M059J (cell line): Measurements from ENCODE around the gene ZNF445. TPM values are rescaled to one million over a fixed set of nuclear protein-coding genes. Genes with fewer than 3 reads are reported as not detected.
"Not testable (repeated sequence)": the region's sequence is repeated elsewhere in the genome, so short reads cannot be mapped to it uniquely, and the experiment has no call there.

Source experiments
- DNase-seq: peaks from one replicate; pipeline ENCODE4 v3.0.0-alpha.2; 2012; ENCODE audit warnings: low read depth
- total RNA-seq: library from RNA; depleted of rRNA; stranded (reverse); fragments of >200 nt; shearing (Covaris generic); gene quantifications from 2 replicates; pipeline ENCODE4 v1.2.3, GENCODE V29; 2014; rRNA removed

ZNF445 gene
- total RNA-seq, result 2.9 and 5.7 TPM in 2 replicates

DNA sequence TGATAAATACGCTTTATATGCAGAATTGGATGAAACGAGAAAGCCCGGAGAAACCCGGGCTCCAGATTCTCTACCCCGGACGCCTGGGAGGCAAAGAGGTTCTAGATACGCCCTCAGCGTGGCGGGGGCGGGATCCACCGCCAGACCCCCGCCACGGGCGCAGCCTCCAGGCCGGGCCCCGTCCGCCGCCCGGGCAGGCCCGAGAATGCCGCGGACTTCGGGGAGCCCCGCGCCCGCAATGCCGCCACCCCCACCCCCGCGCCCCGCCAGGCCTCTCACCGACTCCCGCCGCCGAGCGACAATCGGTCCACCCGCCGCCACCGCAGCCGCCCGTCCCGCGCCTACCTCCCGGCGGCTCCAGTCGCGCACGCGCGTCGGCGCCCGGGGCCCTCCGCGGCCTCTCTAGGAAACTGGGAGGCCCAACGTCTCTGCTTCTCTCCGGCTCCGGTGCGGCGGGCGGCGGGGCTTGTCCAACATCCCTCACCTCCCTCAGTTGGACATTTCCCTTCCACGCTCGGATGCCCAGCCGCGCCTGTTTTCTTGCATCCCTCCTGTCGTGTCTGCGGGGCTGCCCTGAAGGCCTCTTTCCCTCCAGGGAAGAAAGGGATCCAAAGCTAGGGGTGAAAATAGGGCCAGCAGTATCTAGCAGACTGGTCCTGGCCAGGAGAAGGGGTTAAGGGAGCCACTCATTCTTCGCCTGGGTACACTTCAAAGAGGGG, at the start of gene ZNF445:
Gene ZNF445 (minus strand): TSS at position 359 of the 719 bp plus-strand sequence. CDS start 22,121 bp downstream, outside the sequence.
- peak; percentile 69 for DNase-seq

DNA sequence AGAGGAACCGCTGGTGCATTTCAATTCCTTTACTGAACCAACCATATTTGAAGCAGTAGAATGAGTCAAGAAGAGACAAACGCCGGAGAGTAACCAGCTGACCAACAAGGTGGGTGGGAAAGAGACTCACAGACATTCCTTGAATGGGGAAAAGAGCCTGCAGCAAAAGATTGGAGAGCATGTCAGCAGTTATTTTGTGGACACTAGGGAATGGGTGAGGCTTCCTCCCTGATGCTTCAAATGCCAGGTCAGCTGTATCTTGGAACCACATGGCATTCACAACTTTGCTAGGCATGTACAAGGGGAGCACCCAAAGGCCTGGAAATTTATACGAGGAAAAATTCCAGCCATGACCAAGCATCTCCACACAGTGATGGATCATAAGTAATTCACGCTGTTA, 47.6 kb upstream of the ZNF445 start:
- no peak for DNase-seq

DNA sequence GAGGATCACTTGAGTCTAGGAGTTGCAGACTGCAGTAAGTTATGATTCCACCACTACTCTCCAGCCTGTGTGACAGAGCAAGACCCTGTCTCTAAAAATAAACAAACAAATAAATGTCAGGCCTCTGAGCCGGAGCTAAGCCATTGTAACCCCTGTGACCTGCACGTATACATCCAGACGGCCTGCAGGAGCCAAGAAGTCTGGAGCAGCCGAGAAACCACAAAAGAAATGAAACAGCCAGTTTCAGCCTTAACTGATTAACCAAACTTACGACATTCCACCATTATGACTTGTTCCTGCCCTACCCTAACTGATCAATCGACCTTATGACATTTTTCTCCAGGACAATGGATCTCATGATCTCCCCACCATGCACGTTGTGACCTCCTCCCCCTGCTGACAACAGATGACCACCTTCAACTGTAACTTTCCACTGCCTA, 45.0 kb upstream of the ZNF445 start:
- peak; percentile 2 for DNase-seq

DNA sequence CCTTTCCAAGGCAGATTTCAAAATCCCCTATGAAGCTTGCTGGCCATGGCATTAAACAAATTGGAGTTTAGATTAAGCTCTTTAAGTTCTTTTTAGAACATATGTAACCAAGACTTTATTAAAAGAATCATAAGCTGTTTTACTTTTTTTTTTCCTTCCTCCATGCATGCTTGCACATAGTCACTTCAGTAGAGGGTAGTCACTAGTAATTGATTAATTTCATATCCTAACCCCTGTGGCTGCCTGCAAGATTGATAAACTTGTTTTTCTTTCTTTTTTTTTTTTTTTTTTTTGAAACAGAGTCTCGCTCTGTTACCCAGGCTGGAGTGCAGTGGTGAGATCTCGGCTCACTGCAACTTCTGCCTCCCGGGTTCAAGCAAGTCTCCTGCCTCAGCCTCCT, 44.3 kb upstream of the ZNF445 start:
- DNase-seq, result no peak

DNA sequence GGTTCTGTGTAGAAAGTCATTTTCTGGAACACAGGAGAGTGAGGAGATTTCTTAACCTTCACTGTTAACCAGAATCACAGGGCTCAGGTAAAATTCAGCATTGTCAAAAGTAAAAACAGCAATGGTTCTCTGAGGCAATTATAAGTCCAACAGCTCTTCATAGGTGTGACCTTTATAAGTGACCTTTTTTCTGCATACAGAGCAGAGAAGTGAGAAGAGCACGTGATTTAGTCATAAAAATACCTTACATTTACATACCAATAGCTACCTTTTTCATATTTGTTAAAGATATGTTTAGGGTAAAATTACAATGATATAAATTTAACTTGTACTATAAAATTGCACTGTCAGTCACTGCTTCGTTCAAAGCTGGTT, 41.3 kb upstream of the ZNF445 start:
- DNase-seq, result no peak

DNA sequence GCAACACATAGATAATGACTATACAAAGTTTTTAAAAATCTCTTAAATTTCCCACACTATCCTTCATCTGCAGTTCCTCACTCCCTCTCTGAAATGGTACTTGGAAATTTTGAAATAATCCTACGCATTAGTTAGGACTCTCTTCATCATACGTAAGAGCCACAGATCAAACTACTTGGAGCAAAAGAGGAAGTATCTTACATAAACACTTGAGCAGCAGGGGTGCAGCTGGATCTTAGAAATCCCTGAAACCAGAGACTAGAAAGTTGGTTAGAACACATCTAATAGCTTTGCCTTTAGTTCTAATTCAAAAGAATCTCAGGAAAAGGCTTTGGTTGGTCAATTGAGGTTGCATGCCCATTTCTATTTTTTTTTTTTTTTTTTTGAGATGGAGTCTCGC, 38.8 kb upstream of the ZNF445 start:
- no peak for DNase-seq

DNA sequence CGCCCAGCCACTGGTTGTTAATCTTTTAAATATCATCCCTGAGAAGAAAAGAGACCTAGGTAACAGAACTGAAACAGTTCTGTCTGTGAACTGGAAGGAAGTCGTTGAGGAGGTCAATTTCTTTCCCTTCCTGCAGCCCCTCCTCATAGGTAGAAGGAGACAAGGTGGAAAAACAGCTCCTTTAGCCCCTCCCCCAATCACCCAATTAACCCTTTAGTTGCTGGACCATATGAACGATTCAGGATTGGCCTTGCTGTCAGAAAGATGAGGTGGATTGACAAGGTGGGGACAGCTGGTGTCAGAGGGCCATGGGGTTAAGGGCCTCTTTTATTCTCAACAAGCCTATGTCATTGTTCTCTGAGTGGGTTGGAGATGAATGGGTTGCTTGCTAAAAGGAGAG, 36.0 kb upstream of the ZNF445 start:
- no peak for DNase-seq

DNA sequence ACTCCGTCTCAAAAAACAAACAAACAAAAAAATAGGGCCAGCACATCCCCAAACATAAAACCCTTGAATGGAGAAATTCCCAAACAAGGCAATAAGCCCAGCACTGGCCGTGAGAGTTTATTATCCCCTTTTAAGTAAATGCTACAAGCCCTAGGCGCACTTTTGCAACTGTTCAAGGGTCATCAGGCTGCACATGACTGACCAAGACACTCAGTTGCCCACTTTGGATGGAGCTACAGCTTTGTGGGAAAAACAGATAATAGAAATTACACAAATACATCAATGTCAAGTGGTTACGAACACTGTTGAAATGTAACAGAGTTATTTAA, 33.7 kb upstream of the ZNF445 start:
- no peak for DNase-seq

DNA sequence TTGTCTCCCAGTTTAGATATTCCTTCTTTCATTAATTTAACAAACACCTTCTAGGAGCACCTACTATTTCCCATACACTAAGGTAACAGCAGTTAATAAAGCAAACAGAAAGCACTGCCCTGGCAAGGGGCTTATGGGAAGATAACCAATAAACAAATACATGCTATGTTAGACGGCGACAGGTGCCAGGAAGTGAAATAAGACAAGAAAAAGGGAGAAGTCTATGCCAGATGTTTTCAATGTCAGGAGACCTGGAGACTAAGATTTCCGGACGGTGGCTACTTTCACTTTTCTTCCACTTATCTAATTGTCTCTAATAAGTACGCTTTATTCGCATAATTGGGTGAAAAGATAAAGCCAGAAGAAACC, 32.5 kb upstream of the ZNF445 start:
- DNase-seq, result peak; percentile 24

DNA sequence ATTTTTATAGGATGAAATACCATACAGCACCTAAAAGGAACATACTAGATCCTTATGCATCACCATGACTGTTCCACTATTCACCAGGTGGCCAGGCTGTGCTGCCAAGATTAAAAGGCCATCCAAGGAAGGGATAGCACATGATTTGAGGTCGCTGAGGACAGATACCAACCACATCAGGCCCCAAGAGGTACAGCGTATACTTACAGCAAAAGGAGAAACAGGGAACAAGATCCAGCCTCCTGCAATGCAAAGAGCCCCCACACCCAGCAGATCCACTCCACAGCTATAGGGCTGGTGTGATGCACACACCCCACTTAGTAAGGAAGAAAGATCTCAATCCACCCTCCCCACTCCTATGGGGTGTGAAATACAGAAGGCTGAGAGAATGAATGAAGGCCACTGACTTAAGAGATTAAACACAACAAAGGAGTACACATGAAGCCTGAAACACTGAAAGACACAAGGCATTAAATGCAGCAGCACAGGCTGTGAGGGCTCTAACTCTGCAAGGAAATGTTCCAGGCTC, 32.0 kb upstream of the ZNF445 start:
- DNase-seq, result no peak

DNA sequence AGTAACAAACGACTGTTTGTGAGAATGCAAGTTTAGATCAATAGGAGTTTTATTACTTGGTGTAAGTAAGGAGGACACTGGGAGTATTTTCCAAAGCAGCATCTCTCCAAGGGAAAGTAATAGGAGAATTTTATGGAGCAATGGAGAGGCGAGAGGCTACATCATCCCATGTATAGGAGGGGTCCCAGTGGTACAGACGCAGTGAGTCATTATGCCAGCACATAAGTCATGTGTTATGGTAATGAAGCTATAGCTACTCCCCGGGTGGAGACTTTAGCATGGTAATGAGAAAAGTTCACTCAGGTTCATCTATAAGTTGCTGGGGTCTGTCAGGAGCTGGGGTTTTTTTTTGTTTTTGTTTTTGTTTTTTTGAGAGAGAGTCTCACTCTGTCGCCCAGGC, 29.5 kb upstream of the ZNF445 start:
- no peak for DNase-seq

DNA sequence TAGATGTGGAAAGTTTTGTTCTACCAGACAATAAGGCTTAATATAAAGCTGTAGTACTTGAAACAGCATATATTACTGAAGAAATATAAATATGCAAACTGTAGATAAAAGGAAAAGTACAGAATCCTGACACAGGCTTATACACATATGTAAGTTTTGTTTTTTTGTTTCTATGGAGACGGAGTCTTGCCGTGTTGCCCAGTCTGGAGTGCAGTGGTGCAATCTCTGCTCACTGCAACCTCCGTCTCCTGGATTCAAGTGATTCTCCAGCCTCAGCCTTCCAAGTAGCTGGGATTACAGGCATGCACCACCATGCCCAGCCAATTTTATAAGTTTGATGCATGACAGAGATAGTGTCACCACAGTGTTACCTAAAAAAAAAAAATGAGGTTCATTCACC, 29.1 kb upstream of the ZNF445 start:
- DNase-seq, result no peak

DNA sequence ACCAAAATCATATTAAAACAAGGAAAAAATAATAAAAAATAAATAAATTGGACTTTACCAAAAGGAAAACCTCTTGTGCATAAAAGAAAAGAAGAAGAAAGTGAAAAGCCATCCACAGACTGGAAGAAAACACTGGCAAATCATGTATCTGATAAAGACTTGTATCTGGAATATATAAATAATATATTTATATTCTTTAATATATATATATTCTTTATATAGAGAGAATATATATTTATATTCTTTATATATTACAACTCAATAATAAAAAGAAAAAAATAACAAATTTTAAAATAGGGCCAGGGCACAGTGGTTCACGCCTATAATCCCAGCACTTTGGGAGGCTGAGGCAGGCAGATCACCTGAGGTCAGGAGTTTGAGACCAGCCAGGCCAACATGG, 27.1 kb upstream of the ZNF445 start:
- DNase-seq, result no peak

DNA sequence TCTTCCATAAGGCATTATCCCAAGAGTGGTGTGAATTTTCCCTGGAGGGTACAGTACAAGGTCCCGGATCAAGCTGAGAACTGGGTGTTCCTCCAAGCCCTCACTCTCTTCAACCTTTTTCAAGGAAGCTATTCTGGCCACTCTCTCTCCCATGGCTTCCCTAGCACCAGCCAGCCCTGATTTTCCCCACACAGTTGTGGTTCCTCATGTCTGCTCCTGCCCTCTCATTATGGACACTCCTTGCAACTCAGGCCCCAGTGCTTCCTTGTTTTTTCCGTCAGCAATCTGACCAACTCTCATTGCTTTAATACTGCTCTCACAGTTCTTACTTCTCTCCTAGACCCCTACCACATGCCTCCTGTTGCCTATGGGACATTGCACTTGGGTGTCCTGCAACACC, 25.7 kb upstream of the ZNF445 start:
- DNase-seq, result not testable (repeated sequence)

DNA sequence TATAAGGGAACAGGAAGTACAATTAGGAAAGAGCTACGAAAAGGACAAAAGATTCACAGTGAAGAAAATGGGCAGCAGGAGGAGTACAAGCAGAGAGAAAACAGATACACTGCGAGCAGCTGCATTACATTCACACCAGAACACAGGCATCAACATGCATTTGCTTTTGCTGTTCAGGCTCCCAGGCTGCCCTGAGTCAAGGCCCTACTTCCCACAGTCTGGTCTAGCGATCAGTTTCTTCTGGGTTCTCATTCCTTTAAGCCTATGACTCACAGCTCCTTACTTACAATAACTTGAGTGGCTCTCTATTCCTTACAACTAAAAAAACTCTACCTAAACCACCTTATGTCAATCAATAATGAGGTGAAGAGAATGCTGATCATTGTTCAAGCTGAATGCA, 24.5 kb upstream of the ZNF445 start:
- DNase-seq, result no peak

DNA sequence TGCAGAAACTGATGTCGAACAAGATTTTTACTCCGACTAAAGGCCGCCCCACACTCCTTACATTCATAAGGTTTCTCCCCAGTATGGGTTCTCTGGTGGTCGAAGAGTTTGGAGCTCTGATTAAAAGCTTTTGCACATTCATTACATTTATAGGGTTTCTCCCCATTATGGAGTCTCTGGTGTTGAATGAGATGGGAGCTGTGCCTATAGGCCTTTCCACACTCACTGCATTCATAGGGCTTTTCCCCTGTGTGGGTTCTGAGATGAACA, 22.4 kb upstream of the ZNF445 start:
- DNase-seq, result not testable (repeated sequence)

DNA sequence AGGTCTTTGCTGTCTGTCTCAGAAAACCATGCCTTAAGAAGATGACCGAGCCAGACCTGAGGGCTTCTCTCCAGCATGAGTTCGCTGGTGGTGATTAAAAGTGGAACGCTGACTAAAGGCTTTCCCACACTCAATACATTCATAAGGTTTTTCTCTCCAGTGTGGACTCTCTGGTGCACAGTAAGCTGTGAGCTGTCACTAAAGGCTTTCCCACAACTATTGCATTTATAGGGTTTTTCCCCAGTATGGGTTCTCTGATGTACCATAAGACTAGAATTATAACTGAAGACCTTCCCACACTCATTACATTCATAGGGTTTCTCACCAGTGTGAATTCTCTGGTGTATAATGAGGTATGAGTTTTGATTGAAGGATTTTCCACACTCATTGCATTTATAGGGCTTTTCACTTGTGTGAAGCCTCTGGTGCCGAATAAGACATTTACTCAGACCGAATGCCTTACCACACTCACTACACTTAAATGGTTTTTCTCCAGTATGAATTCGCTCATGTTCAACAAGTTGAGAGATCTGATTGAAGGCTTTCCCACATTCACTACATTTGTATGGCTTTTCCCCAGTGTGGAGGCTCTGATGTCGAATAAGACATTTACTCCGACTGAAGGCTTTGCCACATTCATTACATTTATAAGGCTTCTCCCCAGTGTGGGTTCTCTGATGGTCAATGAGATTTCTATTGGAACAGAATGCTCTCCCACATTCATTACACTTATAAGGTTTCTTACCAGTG, 21.9 kb upstream of the ZNF445 start:
- DNase-seq, result no peak

DNA sequence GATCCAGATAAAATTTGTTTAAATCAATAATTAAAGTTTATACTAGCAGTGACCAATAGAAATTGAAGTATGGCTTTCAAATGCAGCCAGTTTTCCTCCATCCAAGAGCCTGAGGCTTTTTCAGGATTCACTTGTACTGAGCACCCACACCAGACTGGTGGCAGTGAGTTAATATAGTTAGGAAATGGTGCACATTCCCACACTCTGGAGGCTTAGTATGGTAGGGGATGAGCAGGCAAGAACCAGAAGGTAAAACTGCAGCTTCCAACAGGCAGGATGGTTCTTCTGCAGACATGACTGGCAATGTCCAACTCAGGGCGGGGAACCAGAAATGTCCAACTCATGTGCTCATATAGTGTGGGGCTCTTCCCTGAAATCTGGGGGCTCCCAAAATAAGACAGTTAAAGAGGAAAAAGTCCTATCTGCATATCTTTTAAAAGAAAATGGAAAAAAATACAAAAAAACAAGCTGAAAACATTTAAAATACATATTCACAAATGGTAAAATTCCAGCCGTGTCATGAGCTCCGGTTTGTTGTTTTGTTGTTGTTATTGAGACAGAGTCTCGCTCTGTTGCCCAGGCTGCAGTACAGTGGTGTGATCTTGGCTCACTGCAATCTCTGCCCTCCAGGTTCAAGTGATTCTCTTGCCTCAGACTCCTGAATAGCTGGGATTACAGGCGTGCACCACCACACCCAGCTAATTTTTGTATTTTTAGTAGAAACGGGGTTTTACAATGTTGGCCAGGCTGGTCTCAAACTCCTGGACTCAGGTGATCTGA, 18.4 kb upstream of the ZNF445 start:
- DNase-seq, result no peak

DNA sequence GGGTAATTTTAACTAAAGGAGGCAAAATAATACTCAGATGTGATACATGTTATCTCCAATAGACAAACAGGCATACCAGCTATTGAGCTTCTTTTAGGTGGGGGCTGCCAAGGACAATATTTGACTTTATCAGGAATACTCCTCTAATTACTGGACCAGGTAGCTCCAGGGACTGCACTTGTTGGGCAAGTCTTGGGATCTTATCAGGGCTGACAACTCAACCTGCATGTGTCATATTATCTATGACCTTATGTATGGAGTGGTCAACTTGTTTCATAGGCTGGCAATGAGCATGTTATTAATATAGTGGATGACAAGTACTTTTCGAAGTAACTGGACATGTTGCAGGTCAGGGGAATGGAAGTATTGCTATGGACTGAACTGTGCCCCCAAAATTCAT, 15.0 kb upstream of the ZNF445 start:
- no peak for DNase-seq

DNA sequence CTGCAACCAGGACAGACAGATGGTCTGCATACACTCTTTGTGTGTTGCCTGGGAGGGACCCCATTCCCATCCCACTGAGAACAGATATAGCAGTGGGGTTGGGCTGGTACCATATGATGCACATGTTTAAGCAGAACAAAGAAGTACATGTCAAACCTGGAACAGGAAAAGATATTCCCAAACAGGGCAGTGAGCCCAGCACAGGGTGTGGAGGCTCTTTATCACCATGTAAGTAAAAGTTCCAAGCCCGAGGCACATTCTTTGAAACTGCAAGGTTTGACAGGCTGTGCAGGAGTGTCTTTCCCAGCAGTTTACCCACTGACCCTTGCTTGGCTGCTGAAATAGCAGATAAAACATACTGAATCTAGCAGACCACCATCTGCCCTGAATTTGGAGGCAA, 5.3 kb upstream of the ZNF445 start:
- DNase-seq, result no peak

DNA sequence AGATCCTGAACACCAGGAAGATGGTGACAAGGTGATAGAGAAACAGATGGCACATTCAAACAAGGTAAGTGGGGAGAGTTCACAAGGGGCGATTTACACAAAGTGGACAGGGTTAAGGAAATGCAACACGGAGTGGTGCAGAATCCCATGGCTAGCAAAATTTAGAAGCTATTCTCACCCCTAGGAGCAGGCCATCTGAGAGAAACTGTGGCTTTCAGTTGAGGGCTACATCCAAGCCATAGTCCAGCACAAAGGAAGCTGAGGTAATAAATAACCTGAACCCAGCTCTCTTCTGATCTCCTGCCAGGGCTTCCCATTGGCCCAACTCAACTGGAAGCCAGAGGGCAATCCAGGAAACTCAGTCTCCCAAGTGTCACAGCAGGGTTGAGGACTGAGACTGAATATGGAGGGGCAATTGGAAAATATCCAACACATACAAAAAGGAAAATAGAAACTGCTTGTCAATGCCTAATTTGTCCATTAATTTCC, 1.2 kb upstream of the ZNF445 start:
- no peak for DNase-seq

DNA sequence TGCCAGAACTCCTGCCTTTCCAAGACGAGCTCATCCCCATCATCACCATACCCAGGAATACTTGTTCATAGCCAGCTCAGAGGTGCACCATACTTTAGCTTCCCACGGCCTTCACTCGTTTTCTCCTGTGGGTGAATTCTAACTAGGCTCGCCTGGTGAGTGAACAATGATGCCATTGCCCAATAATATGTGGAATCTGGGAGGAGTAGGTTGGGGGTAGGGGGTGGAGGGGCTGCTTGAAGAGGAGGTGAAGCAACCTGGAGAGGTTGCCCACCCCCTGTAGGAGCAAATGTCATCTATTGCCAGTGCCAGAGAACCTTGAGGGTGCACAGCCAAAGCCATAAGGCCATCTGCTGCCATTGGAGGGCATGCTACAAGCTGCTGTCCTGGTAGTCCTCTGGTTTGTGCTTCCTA, 592 bp upstream of the ZNF445 start:
- no peak for DNase-seq

DNA sequence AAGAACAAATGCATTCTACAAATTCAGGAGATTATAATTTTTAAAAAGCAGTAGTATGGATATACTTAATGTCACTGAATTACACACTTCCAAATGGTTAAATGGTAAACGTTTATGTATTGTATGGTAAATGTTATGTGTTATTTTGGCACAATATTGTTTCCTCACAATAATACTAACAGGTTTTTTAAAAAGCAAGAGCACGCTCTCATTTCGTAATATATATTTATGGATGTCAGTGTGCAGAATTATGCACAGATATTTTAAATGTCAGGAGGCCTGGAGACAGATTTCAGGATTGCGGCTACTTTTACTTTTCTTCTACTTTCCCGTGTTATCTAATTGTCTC, 533 bp downstream of the ZNF445 start:
- no peak for DNase-seq
